ENCODE data around the gene PIP5K1C.

The PIP5K1C gene

GRCh38 chr19:3693025-3693925 is 7.0 kb downstream of the PIP5K1C start:
- no peak for DNase-seq

DNA sequence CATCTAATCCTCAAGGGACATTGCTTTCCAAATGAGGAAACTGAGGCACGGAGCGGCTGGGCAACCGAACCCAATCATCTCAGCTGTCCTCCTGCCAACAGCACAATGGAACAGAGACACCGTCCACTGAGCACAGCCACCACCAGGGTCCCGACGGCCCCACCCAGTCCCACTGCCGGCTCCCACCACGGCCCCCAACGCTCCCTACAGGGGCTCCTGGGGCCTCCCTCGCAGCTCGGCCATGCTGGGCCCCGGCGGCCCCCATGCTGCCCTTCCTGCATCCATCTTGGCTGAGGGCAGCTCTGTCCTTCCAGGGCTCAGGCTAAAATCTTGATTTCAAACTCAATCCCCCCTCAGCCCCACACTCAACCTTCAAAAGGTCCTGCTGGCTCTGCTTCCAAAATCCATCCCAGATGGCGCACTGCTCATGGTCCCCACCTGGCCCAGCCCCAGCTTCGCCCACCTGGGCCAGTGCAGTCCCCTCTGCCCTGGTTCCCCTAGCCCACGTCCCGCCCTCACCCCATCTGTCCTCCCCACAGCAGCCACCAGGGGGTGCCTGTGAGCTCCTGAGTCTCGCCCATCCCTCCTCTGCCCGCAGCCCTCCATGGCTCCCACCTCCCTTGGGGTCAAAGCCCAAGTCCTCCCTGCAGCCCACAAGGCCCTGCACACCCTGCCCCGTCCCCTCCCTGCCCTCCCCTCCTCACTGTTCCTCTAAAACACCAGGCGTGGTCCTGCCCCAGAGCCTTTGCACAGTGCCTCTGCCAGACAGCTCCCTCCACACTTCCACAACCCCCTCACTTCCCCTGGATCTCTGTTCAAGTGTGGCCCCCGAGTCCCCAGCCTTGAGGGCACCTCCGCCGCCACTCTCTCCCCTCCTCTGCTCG is 7.9 kb downstream of the PIP5K1C start:
- DNase-seq, result no peak

DNA sequence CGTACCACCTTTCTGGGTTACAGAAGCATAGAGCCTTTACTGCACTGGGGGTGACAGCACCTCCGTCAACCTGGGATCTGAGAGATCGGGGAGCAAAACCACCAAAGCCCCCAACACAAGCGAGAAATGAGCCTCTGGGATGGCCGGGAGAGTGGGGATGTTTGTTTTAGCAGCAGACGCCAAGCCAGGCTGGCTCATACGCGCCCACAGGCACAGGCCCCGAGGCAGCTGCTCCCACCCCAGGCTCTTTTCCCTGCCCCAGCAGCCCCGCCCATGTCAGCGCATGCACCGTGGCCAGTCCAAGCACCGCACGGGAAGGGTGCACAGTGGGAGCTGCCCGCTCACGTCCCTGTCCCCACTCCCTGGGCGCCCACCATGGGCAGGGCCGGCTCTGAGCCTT is 8.5 kb downstream of the PIP5K1C start:
- no peak for DNase-seq

DNA sequence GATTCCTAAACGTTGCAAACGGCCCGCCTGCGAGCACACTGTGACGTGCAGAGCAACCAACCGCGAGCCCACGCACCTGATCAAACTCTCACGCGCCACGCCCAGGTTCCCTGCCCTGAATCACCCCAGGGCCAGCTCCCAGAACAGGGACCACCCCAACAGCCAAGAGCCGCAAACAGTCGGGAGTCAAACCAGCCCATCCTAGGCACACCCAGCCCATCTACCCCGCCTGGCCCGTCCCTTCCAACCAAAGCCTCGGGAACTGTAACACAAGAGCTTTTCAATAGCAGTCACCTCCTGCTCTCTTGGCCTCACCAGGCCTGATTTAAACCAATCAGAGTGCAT is 8.9 kb downstream of the PIP5K1C start:
- no peak for DNase-seq

- DNase-seq, result no peak
These were observed 9.5 kb downstream of the PIP5K1C start for GRCh38 chr19:3690551-3691371.

DNA sequence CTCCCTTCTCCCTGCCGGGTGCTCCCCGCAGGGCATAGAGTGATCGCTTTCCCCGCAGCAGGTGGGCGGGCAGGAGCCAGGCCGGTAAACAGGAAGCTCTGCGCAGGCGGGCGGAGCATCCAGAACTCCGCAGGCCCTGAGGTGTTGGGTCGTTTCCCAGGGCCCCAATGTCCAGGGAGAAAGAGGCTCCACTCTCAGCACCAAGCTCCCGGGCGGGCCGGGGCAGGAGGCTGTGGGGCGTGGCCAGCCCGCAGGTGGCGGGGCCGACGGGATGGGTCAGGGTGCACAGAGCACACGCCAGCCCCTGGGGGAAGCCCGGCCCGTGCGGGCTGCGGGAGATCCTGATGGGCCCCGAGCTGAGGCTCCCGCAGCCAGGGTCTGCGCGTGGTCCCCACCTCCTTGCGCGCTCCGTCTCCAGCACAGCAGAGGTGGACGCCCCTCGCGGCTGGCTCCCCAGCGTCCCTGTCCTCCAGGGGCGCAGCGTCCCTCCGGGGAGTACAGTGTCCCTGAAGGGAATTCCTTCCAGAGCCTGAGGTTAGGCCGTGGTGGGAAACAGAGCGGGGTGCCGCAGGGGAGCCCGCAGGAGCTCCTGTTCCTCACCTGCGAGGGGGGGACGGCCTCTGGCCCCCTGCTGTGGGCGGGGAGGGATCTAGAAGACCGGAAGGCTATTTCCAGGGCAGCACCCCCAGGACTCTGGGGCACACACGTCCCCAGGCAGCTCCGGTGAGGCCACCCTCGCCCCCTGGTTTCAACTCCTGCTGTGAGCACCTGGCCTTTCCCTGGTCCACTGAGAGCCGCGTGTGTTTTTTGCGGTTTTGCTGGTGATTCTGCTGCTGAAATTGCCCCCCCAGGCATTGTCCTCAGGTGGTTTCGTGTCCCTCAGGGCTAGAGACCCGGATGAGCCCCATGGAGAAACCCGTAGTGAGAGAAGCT is 12.2 kb downstream of the PIP5K1C start:
- DNase-seq, result no peak

DNA sequence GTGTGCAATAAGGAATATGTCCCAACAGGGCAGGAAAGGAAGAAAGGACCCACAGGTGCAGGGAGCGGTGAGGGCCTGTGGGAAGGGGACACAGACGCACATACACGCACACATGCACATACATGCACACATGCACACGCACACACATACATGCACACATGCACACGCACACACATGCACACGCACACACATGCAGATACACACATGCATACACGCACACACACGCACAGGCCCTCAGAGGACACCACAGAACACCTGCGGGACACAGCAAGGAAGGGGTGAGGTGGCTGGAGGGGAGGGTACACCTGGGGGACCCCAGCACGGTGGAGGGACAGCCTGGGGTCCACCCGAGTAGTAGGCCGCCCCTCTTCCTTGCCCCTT is 12.9 kb downstream of the PIP5K1C start:
- no peak for DNase-seq

GRCh38 chr19:3684817-3685410 is 15.4 kb downstream of the PIP5K1C start:
- no peak for DNase-seq

DNA sequence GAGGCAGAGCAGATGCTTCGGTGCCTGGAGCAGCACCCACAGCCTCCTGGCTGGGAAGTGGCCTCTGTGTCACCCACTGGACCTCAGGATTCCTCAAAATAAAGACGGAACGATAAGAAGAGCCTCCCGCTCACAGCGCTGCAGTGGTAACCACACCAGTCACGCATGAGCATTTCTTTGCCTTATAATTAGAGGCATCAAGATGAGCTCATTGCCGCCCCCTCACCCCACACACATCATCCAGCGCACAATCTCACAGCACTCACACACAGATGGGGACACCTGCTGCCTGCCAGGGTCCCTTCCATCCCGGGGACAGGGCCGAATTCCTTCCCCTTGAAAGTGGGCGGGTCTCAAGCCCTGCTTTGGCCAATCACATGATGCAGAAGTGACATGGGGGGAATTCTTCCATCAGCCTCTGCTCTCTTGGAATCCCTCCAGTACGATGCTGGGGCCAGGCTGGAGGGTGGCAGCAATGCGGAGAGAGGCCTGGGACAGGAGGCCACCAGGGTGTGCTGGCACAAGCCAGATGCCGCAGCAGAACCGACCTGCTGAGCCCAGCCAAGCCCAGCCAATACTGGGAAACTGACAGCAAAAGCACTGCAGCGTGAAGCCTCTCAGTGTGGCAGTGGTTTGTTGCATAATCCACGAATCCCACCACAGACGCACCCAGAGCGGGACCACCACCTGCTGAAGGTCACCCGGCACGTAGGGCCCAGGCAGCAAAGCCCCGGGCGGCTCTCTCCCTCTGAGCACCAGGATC is 16.0 kb downstream of the PIP5K1C start:
- no peak for DNase-seq

- DNase-seq, result no peak
These were observed 16.7 kb downstream of the PIP5K1C start for GRCh38 chr19:3683405-3684053.

- DNase-seq, result no peak
These were observed 17.4 kb downstream of the PIP5K1C start for GRCh38 chr19:3682741-3683404.

GRCh38 chr19:3682286-3682685 is 18.0 kb downstream of the PIP5K1C start:
- no peak for DNase-seq

DNA sequence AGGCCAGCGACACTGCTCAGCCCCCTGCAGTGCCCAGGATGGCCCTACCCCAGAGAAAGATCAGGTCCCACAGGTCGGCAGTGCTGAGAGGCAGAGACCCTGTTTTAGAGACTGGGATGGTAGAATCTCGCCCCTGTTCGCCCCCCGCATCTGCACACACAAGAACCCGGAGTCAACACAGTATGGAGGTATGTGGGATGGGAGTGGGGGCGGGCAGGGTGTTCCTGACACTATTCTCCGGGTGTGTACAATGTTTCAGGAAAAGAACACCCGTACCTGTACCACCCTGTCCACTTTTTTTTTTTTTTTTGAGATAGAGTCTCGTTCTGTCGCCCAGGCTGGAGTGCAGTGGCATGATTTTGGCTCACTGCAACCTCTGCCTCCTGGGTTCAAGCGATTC is 19.3 kb downstream of the PIP5K1C start:
- DNase-seq, result no peak

DNA sequence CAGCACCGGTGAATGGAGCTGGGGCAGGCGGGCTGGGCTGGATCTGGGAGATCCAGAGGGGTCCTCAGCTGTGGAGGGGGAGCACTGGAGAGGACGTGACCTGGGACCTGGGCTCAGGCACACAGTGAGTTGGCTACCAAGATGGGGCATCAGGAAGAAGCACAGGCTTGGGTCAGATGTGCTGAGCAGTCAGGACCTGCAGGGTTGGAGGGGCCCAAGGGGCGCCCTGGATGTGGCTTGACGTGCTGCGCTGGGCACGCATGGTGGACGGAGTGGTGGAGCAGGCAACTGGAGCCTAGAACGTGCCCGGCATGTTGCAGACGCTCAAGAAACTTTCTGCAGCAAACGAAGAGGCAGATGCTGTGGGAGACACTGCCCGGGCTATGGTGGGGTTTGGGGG is 20.7 kb downstream of the PIP5K1C start:
- DNase-seq, result no peak

DNA sequence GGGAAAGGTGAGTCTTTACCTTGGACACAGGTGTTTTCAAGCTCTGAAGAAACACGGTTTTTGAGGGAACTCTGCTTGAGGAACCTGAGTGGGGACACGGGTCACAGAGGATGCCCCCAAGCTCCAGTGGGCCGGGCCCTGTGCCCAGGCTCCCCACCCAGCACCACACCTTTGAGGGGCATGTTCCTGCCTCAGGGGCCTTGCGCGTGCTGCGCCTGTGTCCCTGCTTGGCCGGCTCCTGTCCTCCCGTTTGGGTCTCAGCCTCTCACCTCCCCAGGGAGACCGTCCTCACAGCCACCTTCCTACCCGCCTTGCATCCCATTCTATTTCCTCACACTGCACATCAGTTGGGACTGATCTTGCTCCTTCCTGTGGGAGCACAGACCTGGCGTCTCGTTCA is 21.1 kb downstream of the PIP5K1C start:
- no peak for DNase-seq

- no peak for DNase-seq
These were observed 22.1 kb downstream of the PIP5K1C start for GRCh38 chr19:3678188-3678587.

DNA sequence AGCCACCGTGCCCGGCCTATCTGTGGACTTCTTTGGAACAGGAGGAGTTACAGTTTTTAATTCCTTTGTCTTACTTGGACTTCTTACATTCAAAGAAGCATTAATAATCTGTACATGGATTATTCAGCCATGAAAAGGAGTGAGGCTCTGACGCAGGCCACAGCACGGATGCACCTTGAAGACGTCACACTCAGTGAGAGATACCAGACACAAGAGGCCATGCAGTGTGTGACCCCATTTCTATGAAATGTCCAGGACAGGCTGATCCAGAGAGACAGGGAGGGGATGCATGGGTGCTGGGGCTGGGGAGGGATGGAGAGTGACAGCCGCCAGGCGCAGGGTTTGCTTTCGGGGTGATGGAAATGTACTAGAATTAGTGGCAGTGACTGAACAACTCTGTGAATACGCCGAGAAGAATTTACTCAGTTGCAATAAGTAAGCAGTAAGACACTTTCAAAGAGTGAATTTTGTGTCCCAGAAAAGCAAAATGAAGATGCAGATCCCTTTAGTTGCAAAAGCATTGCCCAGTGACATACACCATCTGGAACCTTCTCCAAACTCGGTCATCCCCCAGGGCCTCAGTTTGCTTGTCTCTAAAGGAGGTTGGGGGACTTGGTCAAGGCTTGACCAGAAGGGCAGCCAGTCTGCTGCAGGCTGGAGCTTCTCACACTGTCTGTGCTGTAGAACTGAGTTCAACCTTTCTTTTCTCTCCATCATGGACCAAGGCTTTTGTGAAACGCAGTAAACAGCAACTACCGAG is 25.3 kb downstream of the PIP5K1C start:
- no peak for DNase-seq

- DNase-seq, result no peak
These were observed 26.5 kb downstream of the PIP5K1C start for GRCh38 chr19:3673506-3674439.
